IMR-90 (cell line): Measurements from ENCODE around the gene SLC9A3. TPM values are rescaled to one million over a fixed set of nuclear protein-coding genes. Genes with fewer than 3 reads are reported as not detected.

Experiments
- ATAC-seq: fragments of 200-7000 bp; cut with Tn5 transposase; 2 replicates; pipeline ENCODE4 v1.9.1; 2020; ENCODE audit warnings: low read depth, mild to moderate bottlenecking, moderate library complexity
- BruUV-seq: library from RNA; stranded (reverse); fragments of 400-500 nt; replicated peaks from 2 replicates; lab custom pipeline; 2021; lab: Mats Ljungman, UMichigan
- CTCF ChIA-PET: fragments of 300-600 bp; formaldehyde crosslinking; extraction: SDS; loops from one replicate; lab custom pipeline; 2021; ENCODE audit warnings: antibody characterized with exemption; lab: Yijun Ruan, JAX
- POLR2A ChIA-PET: fragments of 300-600 bp; sonication (Branson Sonifier 250); formaldehyde crosslinking; loops from one replicate; lab custom pipeline; 2022; ENCODE audit warnings: antibody characterized with exemption; ENCODE audit not compliant: unreplicated experiment; lab: Charles Lee
- DNase-seq: peaks from one replicate; pipeline ENCODE4 v3.0.0; 2013
- H2AFZ ChIP-seq: replicated peaks from 2 replicates; pipeline ENCODE3; 2013; ENCODE audit warnings: low read length, mild to moderate bottlenecking; ENCODE audit not compliant: poor library complexity
- H2AK5ac ChIP-seq: 2 replicates; pipeline ENCODE4 v1.6.1; 2013; ENCODE audit warnings: low read depth, low read length, inconsistent platforms
- H2AK9ac ChIP-seq: replicated peaks from 2 replicates; pipeline ENCODE3; 2013; ENCODE audit warnings: mild to moderate bottlenecking, low read depth, low read length, moderate library complexity; ENCODE audit not compliant: poor library complexity
- H2BK120ac ChIP-seq: 2 replicates; pipeline ENCODE4 v1.6.1; 2013; ENCODE audit warnings: low read depth, low read length, inconsistent platforms
- H2BK15ac ChIP-seq: 3 replicates; pipeline ENCODE4 v1.6.1; 2013; ENCODE audit warnings: low read depth, low read length, inconsistent platforms
- H2BK20ac ChIP-seq: 2 replicates; pipeline ENCODE4 v1.6.1; 2013; ENCODE audit warnings: low read depth, mild to moderate bottlenecking, inconsistent platforms, low read length, moderate library complexity
- H2BK5ac ChIP-seq: 2 replicates; pipeline ENCODE4 v1.6.1; 2013; ENCODE audit warnings: mild to moderate bottlenecking, low read depth, low read length, inconsistent platforms; ENCODE audit not compliant: poor library complexity, severe bottlenecking
- H3K14ac ChIP-seq: replicated peaks from 2 replicates; pipeline ENCODE4 v1.6.1; 2013; ENCODE audit warnings: low read depth, low read length, inconsistent platforms
- H3K18ac ChIP-seq: 2 replicates; pipeline ENCODE4 v1.6.1; 2013; ENCODE audit warnings: low read depth, low read length, control low read depth
- H3K23ac ChIP-seq: 2 replicates; pipeline ENCODE4 v1.6.1; 2013; ENCODE audit warnings: low read depth, low read length, inconsistent platforms
- H3K27ac ChIP-seq: 2 replicates; pipeline ENCODE4 v1.5.1; 2013; ENCODE audit warnings: mild to moderate bottlenecking, control low read depth, low read length; ENCODE audit not compliant: insufficient read depth
- H3K27me3 ChIP-seq: 2 replicates; pipeline ENCODE4 v1.6.1; 2013; ENCODE audit warnings: low read length; ENCODE audit not compliant: control insufficient read depth, insufficient read depth
- H3K36me3 ChIP-seq: 2 replicates; pipeline ENCODE4 v1.6.1; 2013; ENCODE audit warnings: low read length, mixed read lengths; ENCODE audit not compliant: control insufficient read depth, insufficient read depth
- H3K4ac ChIP-seq: 2 replicates; pipeline ENCODE4 v1.6.1; 2013; ENCODE audit warnings: low read depth, low read length, inconsistent platforms
- H3K4me1 ChIP-seq: 2 replicates; pipeline ENCODE4 v1.6.1; 2013; ENCODE audit warnings: low read length, mixed read lengths; ENCODE audit not compliant: control insufficient read depth, insufficient read depth
- H3K4me2 ChIP-seq: 2 replicates; pipeline ENCODE4 v1.6.1; 2013; ENCODE audit warnings: low read depth, mild to moderate bottlenecking, control low read depth, low read length, moderate library complexity
- H3K4me3 ChIP-seq: 2 replicates; pipeline ENCODE4 v1.5.1; 2013; ENCODE audit warnings: low read depth, mild to moderate bottlenecking, control low read depth, low read length, moderate library complexity; ENCODE audit not compliant: insufficient read depth
- H3K56ac ChIP-seq: 2 replicates; pipeline ENCODE4 v1.6.1; 2013; ENCODE audit warnings: low read length, inconsistent platforms; ENCODE audit not compliant: insufficient read depth; ENCODE audit errors: extremely low read depth
- H3K79me1 ChIP-seq, 2 experiments: 2 replicates each; pipeline ENCODE4 v1.6.1; 2013; ENCODE audit warnings: low read length in 2 of 2, inconsistent platforms in 1 of 2, low read depth in 1 of 2
- H3K9ac ChIP-seq: 2 replicates; pipeline ENCODE4 v1.6.1; 2013; ENCODE audit warnings: low read depth, low read length, control low read depth
- H3K9me1 ChIP-seq: 2 replicates; pipeline ENCODE4 v1.6.1; 2013; ENCODE audit warnings: low read length, inconsistent platforms; ENCODE audit not compliant: insufficient read depth
- H3K9me3 ChIP-seq: 2 replicates; pipeline ENCODE4 v1.6.1; 2013; ENCODE audit warnings: low read length; ENCODE audit not compliant: control insufficient read depth, insufficient read depth
- H4K20me1 ChIP-seq: 2 replicates; pipeline ENCODE4 v1.6.1; 2013; ENCODE audit warnings: low read length, inconsistent platforms; ENCODE audit not compliant: insufficient read depth
- H4K5ac ChIP-seq: 2 replicates; pipeline ENCODE4 v1.6.1; 2013; ENCODE audit warnings: mild to moderate bottlenecking, low read depth, low read length, control low read depth
- H4K8ac ChIP-seq, 2 experiments: 2 replicates each; pipeline ENCODE4 v1.6.1; 2013; ENCODE audit warnings: low read depth in 2 of 2, low read length in 2 of 2, control low read depth in 1 of 2, inconsistent platforms in 1 of 2
- H4K91ac ChIP-seq: 2 replicates; pipeline ENCODE4 v1.6.1; 2013; ENCODE audit warnings: low read depth, low read length, inconsistent platforms; ENCODE audit not compliant: insufficient read depth
- BHLHE40 ChIP-seq: fragments of 150-350 bp; IDR thresholded peaks from 2 replicates; pipeline ENCODE4 v1.6.1; 2016; ENCODE audit warnings: mild to moderate bottlenecking, low read depth, low read length
- CEBPB ChIP-seq: IDR thresholded peaks from 2 replicates; pipeline ENCODE4 v1.6.1; 2012; ENCODE audit warnings: low read depth, low read length, improper control_type of control experiment
- CHD1 ChIP-seq: IDR thresholded peaks from 2 replicates; pipeline ENCODE4 v1.6.1; 2012; ENCODE audit warnings: low read depth, low read length, improper control_type of control experiment
- CTCF ChIP-seq: conservative IDR thresholded peaks from 2 replicates; pipeline ENCODE4 v1.5.1; 2012; ENCODE audit warnings: mild to moderate bottlenecking, low read depth, low read length, improper control_type of control experiment
- FOS ChIP-seq: fragments of 150-350 bp; IDR thresholded peaks from 2 replicates; pipeline ENCODE4 v1.6.1; 2016; ENCODE audit warnings: low read depth, low read length
- MAFK ChIP-seq: IDR thresholded peaks from 2 replicates; pipeline ENCODE4 v1.6.1; 2012; ENCODE audit warnings: low read depth, low read length, improper control_type of control experiment
- MAZ ChIP-seq: IDR thresholded peaks from 2 replicates; pipeline ENCODE4 v1.6.1; 2012; ENCODE audit warnings: low read depth, mild to moderate bottlenecking, low read length, improper control_type of control experiment, moderate library complexity, borderline replicate concordance
- MXI1 ChIP-seq: IDR thresholded peaks from 2 replicates; pipeline ENCODE4 v1.6.1; 2012; ENCODE audit warnings: low read depth, mild to moderate bottlenecking, low read length, moderate library complexity, borderline replicate concordance
- NFE2L2 ChIP-seq: fragments of 150-350 bp; IDR thresholded peaks from 2 replicates; pipeline ENCODE4 v1.6.1; 2016; ENCODE audit warnings: low read depth, mild to moderate bottlenecking, low read length
- POLR2A ChIP-seq: IDR thresholded peaks from 2 replicates; pipeline ENCODE4 v1.6.1; 2012; ENCODE audit warnings: mild to moderate bottlenecking, low read depth, low read length
- RAD21 ChIP-seq: IDR thresholded peaks from 2 replicates; pipeline ENCODE4 v1.6.1; 2012; ENCODE audit warnings: low read length, improper control_type of control experiment
- RCOR1 ChIP-seq: IDR thresholded peaks from 2 replicates; pipeline ENCODE4 v1.6.1; 2012; ENCODE audit warnings: mild to moderate bottlenecking, low read length, improper control_type of control experiment; ENCODE audit not compliant: insufficient replicate concordance
- RFX5 ChIP-seq: IDR thresholded peaks from 2 replicates; pipeline ENCODE4 v1.8.0; 2012; ENCODE audit warnings: low read depth, mild to moderate bottlenecking, low read length, moderate library complexity
- SMC3 ChIP-seq: fragments of 150-350 bp; IDR thresholded peaks from 2 replicates; pipeline ENCODE4 v1.6.1; 2016; ENCODE audit warnings: low read depth, mild to moderate bottlenecking, antibody characterized with exemption, low read length, moderate library complexity
- USF2 ChIP-seq: fragments of 150-350 bp; IDR thresholded peaks from 2 replicates; pipeline ENCODE4 v1.6.1; 2017; ENCODE audit warnings: mild to moderate bottlenecking, antibody characterized with exemption, low read length, low read depth
- WGBS, 2 experiments: methylation state at CpG; one replicate each; pipeline versions ENCODE4 v1.1.5 to v1.1.7; 2013; ENCODE audit warnings: missing lambda C conversion rate in 2 of 2; ENCODE audit not compliant: insufficient read length in 1 of 2; ENCODE audit errors: extremely low coverage in 2 of 2; 5-methylcytosine and 5-hydroxymethylcytosine counted together
- dilution Hi-C: fragments of 300-500 bp; cut with HindIII; formaldehyde crosslinking; loops from one replicate; pipeline ENCODE4 v1.14.3; 2018; ENCODE audit warnings: low sequenced_read_pairs; ENCODE audit not compliant: unreplicated experiment
- in situ Hi-C: fragments of 300-500 bp; cut with MboI; formaldehyde crosslinking; loops from 3 replicates; pipeline ENCODE4 v1.14.3; 2019; ENCODE audit warnings: low sequenced_read_pairs, inconsistent platforms, mixed read lengths
- intact Hi-C: fragments of 100-400 bp; cut with micrococcal nuclease; formaldehyde crosslinking; loops from 2 replicates; pipeline ENCODE4 v1.10.0; 2022
- polyA plus RNA-seq, 3 experiments: library from polyadenylated mRNA; depleted of rRNA; stranded (reverse); fragments of >200 nt; gene quantifications; 2 replicates each; pipeline ENCODE4 v1.2.3, GENCODE V29; 2012; ENCODE audit warnings: low replicate concordance in 1 of 3
- total RNA-seq: library from RNA; depleted of rRNA; stranded (reverse); fragments of >200 nt; gene quantifications from 2 replicates; pipeline ENCODE4 v1.2.3, GENCODE V29; 2012
- TF ChIP-seq, protein P1 (sequence below): fragments of 150-350 bp; IDR thresholded peaks from 2 replicates; pipeline ENCODE4 v1.6.1; 2016; ENCODE audit warnings: low read depth, mild to moderate bottlenecking, low read length, moderate library complexity, borderline replicate concordance

Gene SLC9A3
- total and polyA plus RNA-seq, 2 of the 4 experiments (the other 2 are of a cell fraction) = 0.72 to 1.5 TPM

DNA sequence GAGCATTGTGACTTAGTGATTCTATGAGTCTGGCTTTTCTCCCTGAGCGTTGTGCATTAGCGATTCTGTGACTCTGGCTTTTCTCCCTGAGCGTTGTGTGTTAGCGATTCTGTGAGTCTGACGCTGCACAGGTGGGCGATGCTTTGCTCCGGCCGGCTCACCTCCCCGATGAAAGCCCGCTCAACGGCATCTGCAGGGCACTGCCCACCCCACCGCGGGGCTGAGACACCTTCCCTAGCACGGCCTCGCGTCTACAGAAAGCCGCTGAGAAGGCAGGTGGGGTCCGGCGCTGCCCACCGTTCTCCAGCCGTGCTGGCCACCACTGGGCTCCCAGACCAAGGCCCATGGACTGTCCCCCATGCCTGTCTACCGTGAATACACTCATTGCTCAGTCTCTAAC is 12.8 kb upstream of the SLC9A3 start:
- no peaks in the 10 kb centered on the region for H3K9me1 ChIP-seq
- H2BK120ac ChIP-seq = no peak overlapping the region
- no peak overlapping the region for H2BK5ac ChIP-seq
- H3K18ac ChIP-seq = no peak overlapping the region
- H3K4me2 ChIP-seq = no peak overlapping the region
- in situ Hi-C loops (no loop called here), dilution Hi-C loops (no loop called here), intact Hi-C loops (no loop called here)
- no TSS peak for BruUV-seq
- no peak overlapping the region for H2BK15ac ChIP-seq
- POLR2A ChIA-PET = no interaction called here
- no peaks in the 10 kb centered on the region for H4K20me1 ChIP-seq
- H4K91ac ChIP-seq = no peak overlapping the region
- H3K27ac ChIP-seq = no peak overlapping the region
- no peak overlapping the region for H2AK5ac ChIP-seq
- no peak overlapping the region for H2AK9ac ChIP-seq
- DNase-seq (no peak), ATAC-seq (no peak)
- H4K5ac ChIP-seq = no peak overlapping the region
- CTCF ChIA-PET = no interaction called here
- no peak overlapping the region for H3K56ac ChIP-seq
- no peak for TF ChIP-seq MXI1
- no peak for TF ChIP-seq RCOR1
- TF ChIP-seq RFX5 = no peak
- TF ChIP-seq MAZ = no peak
- TF ChIP-seq SMC3 = no peak
- TF ChIP-seq POLR2A = no peak
- TF ChIP-seq CTCF = no peak
- no peak for TF ChIP-seq CHD1
- no peak for TF ChIP-seq BHLHE40
- TF ChIP-seq, protein P1, sequence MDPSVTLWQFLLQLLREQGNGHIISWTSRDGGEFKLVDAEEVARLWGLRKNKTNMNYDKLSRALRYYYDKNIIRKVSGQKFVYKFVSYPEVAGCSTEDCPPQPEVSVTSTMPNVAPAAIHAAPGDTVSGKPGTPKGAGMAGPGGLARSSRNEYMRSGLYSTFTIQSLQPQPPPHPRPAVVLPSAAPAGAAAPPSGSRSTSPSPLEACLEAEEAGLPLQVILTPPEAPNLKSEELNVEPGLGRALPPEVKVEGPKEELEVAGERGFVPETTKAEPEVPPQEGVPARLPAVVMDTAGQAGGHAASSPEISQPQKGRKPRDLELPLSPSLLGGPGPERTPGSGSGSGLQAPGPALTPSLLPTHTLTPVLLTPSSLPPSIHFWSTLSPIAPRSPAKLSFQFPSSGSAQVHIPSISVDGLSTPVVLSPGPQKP = no peak
- TF ChIP-seq USF2 = no peak
- no peak for TF ChIP-seq NFE2L2
- TF ChIP-seq MAFK = no peak
- no peak for TF ChIP-seq RAD21
- no peak for TF ChIP-seq FOS
- TF ChIP-seq CEBPB = no peak
- H3K9ac ChIP-seq = no peak overlapping the region
- no peak overlapping the region for H3K23ac ChIP-seq
- H2AFZ ChIP-seq = no peak overlapping the region
- no peaks in the 10 kb centered on the region for H3K79me1 ChIP-seq
- H3K27me3 ChIP-seq = peaks cover 63% of the 10 kb centered on the region
- no peak overlapping the region for H2BK20ac ChIP-seq
- no peak overlapping the region for H3K4me3 ChIP-seq
- H3K14ac ChIP-seq = no peak overlapping the region
- H3K4ac ChIP-seq = no peak overlapping the region
- no peak overlapping the region for H4K8ac ChIP-seq
- no peaks in the 10 kb centered on the region for H3K9me3 ChIP-seq
- no peaks in the 10 kb centered on the region; the same call in 1 of the 2 replicates for H3K4me1 ChIP-seq
- no peaks in the 10 kb centered on the region for H3K36me3 ChIP-seq
- WGBS, 2 experiments = 86% methylated on average over 13 of the region's 22 CpGs; no CpG with 5 or more reads in 1 of the 2 experiments
